Adrenal gland (tissue), 5 donors: ENCODE data around the gene CDKL2.

ENCODE experiments used
- CTCF ChIP-seq, 6 experiments: fragments of 450-650 bp in 4 of 6; fragments of 200-600 bp in 2 of 6; sonication (generic) in 1 of 6; IDR thresholded peaks; 1 replicate in 5 of 6; 2 replicates in 1 of 6; pipeline versions ENCODE4 v1.5.1 to v1.8.0; 2016 to 2021; ENCODE audit warnings: antibody characterized with exemption in 6 of 6, mild to moderate bottlenecking in 2 of 6, moderate library complexity in 1 of 6
- POLR2A ChIP-seq, 2 donors: fragments of 450-650 bp; IDR thresholded peaks; one replicate each; pipeline ENCODE4 v1.6.1; 2017; ENCODE audit warnings: antibody characterized with exemption in 2 of 2, mild to moderate bottlenecking in 2 of 2, moderate library complexity in 1 of 2
- donor health status: DM: no; HTN: no; CAD: no.

GRCh38 chr4:75584067-75584466 is 46.3 kb downstream of the CDKL2 start:
- TF ChIP-seq CTCF (IDR thresholded peaks at IDR 0.05): no peak
- TF ChIP-seq POLR2A (IDR thresholded peaks at IDR 0.05): no peak
